SK-N-SH (cell line): ENCODE results near the gene KCNG3.

Experiments
- EP300 ChIP-seq, 2 experiments: IDR thresholded peaks; 2 replicates each; pipeline versions ENCODE4 v1.4.0 to v1.6.1; 2012; ENCODE audit warnings: borderline replicate concordance in 1 of 2, low read depth in 1 of 2, low read length in 1 of 2
- FOSL2 ChIP-seq: IDR thresholded peaks from 2 replicates; pipeline ENCODE4 v1.4.0; 2012; ENCODE audit warnings: low read depth, mild to moderate bottlenecking, moderate library complexity, borderline replicate concordance
- GABPA ChIP-seq: IDR thresholded peaks from 2 replicates; pipeline ENCODE4 v1.4.0; 2012; ENCODE audit warnings: low read depth, mild to moderate bottlenecking
- MAX ChIP-seq: IDR thresholded peaks from 2 replicates; pipeline ENCODE4 v1.4.0; 2012; ENCODE audit warnings: low read depth
- POLR2AphosphoS5 ChIP-seq: IDR thresholded peaks from 2 replicates; pipeline ENCODE4 v1.6.1; 2012; ENCODE audit warnings: low read depth, low read length
- RAD21 ChIP-seq: IDR thresholded peaks from 2 replicates; pipeline ENCODE4 v1.6.1; 2012; ENCODE audit warnings: mild to moderate bottlenecking, low read length
- RCOR1 ChIP-seq: fragments of 150-350 bp; IDR thresholded peaks from 2 replicates; pipeline ENCODE4 v1.6.1; 2017; ENCODE audit warnings: antibody characterized with exemption, low read length
- REST ChIP-seq: IDR thresholded peaks from 2 replicates; pipeline ENCODE4 v1.6.1; 2012; ENCODE audit warnings: mild to moderate bottlenecking, low read depth, low read length, moderate library complexity
- RFX5 ChIP-seq: IDR thresholded peaks from 2 replicates; pipeline ENCODE4 v1.6.1; 2012; ENCODE audit warnings: mild to moderate bottlenecking, improper control_type of control experiment, low read length
- USF1 ChIP-seq: IDR thresholded peaks from 2 replicates; pipeline ENCODE4 v1.4.0; 2012; ENCODE audit warnings: low read depth, borderline replicate concordance
- YY1 ChIP-seq: IDR thresholded peaks from 2 replicates; pipeline ENCODE4 v1.4.0; 2012; ENCODE audit warnings: low read depth, mild to moderate bottlenecking
- TF ChIP-seq, protein P1 (sequence below): fragments of 200-600 bp; sonication (generic); IDR thresholded peaks from 2 replicates; pipeline ENCODE4 v1.6.1; 2017; ENCODE audit warnings: antibody characterized with exemption, mild to moderate bottlenecking, moderate library complexity
- TF ChIP-seq, protein P2 (sequence below): fragments of 150-350 bp; IDR thresholded peaks from 2 replicates; pipeline ENCODE4 v1.6.1; 2017; ENCODE audit warnings: antibody characterized with exemption, low read length, low read depth, borderline replicate concordance
- TF ChIP-seq, protein P3 (sequence below): fragments of 150-350 bp; IDR thresholded peaks from 2 replicates; pipeline ENCODE4 v1.6.1; 2016; ENCODE audit warnings: mild to moderate bottlenecking, low read depth, low read length

GRCh38 chr2:42493468-42494354, at the start of gene KCNG3:
- TF ChIP-seq REST (no peak; the same call in none of the 2 replicates), FOSL2 (no peak), EP300 (IDR thresholded peaks at IDR 0.05; ENCODE audit: borderline replicate concordance in 1 of 2, low read depth in 1 of 2, low read length in 1 of 2) (no peak), RCOR1 (no peak), RAD21 (no peak), GABPA (no peak), POLR2AphosphoS5 (no peak), YY1 (no peak; the same call in 1 of the 2 replicates), RFX5 (no peak), MAX (no peak), USF1 (no peak)
- TF ChIP-seq, protein P1, sequence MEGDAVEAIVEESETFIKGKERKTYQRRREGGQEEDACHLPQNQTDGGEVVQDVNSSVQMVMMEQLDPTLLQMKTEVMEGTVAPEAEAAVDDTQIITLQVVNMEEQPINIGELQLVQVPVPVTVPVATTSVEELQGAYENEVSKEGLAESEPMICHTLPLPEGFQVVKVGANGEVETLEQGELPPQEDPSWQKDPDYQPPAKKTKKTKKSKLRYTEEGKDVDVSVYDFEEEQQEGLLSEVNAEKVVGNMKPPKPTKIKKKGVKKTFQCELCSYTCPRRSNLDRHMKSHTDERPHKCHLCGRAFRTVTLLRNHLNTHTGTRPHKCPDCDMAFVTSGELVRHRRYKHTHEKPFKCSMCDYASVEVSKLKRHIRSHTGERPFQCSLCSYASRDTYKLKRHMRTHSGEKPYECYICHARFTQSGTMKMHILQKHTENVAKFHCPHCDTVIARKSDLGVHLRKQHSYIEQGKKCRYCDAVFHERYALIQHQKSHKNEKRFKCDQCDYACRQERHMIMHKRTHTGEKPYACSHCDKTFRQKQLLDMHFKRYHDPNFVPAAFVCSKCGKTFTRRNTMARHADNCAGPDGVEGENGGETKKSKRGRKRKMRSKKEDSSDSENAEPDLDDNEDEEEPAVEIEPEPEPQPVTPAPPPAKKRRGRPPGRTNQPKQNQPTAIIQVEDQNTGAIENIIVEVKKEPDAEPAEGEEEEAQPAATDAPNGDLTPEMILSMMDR, result no peak
- TF ChIP-seq, protein P2, sequence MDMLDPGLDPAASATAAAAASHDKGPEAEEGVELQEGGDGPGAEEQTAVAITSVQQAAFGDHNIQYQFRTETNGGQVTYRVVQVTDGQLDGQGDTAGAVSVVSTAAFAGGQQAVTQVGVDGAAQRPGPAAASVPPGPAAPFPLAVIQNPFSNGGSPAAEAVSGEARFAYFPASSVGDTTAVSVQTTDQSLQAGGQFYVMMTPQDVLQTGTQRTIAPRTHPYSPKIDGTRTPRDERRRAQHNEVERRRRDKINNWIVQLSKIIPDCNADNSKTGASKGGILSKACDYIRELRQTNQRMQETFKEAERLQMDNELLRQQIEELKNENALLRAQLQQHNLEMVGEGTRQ, result no peak
- TF ChIP-seq, protein P3, sequence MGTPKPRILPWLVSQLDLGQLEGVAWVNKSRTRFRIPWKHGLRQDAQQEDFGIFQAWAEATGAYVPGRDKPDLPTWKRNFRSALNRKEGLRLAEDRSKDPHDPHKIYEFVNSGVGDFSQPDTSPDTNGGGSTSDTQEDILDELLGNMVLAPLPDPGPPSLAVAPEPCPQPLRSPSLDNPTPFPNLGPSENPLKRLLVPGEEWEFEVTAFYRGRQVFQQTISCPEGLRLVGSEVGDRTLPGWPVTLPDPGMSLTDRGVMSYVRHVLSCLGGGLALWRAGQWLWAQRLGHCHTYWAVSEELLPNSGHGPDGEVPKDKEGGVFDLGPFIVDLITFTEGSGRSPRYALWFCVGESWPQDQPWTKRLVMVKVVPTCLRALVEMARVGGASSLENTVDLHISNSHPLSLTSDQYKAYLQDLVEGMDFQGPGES, result no peak
